Esophagus squamous epithelium (tissue), 5 donors: Measurements from ENCODE around the gene PLOD1. TPM values are rescaled to one million over a fixed set of nuclear protein-coding genes. Genes with fewer than 3 reads are reported as not detected.
A peak's percentile ranks its signal among the peaks of the same experiment; 100 is the strongest.

Experiments used
- DNase-seq: peaks from one replicate; lab custom pipeline; 2025; lab: John Stamatoyannopoulos, UW
- H3K27ac ChIP-seq, 4 donors: fragments of 200-600 bp; sonication (generic); one replicate each; pipeline ENCODE4 v1.5.1; 2016 to 2019; ENCODE audit warnings: mild to moderate bottlenecking in 1 of 4
- H3K27me3 ChIP-seq, 4 donors: fragments of 200-600 bp; sonication (generic); 1 replicate in 3 of 4; 2 replicates in 1 of 4; pipeline versions ENCODE4 v1.5.1 to v1.6.0; 2017 to 2021; ENCODE audit warnings: antibody characterized with exemption in 1 of 4
- H3K36me3 ChIP-seq, 3 donors: fragments of 200-600 bp; sonication (generic); one replicate each; pipeline ENCODE4 v1.5.1; 2016 to 2019
- H3K4me1 ChIP-seq, 3 donors: fragments of 200-600 bp; sonication (generic); one replicate each; pipeline ENCODE4 v1.5.1; 2017 to 2019
- H3K4me3 ChIP-seq, 4 donors: fragments of 200-600 bp; sonication (generic); 1 replicate in 3 of 4; 2 replicates in 1 of 4; pipeline ENCODE4 v1.5.1; 2016 to 2019; ENCODE audit warnings: mild to moderate bottlenecking in 2 of 4, moderate library complexity in 1 of 4
- H3K9me3 ChIP-seq, 3 donors: fragments of 200-600 bp; sonication (generic); one replicate each; pipeline ENCODE4 v1.5.1; 2016 to 2019
- POLR2A ChIP-seq, 4 donors: fragments of 450-650 bp; IDR thresholded peaks; one replicate each; pipeline ENCODE4 v1.6.1; 2017; ENCODE audit warnings: antibody characterized with exemption in 4 of 4, mild to moderate bottlenecking in 4 of 4, moderate library complexity in 3 of 4
- WGBS, 2 donors: methylation state at CpG; one replicate each; pipeline ENCODE4 v1.1.5; 2018; 5-methylcytosine and 5-hydroxymethylcytosine counted together
- intact Hi-C: fragments of 100-400 bp; cut with DNase I; formaldehyde crosslinking; loops from one replicate; pipeline ENCODE4 v1.15.0; 2022
- total RNA-seq, 4 donors: library from RNA; depleted of rRNA; stranded (reverse); fragments of >200 nt; gene quantifications; one replicate each; pipeline ENCODE4 v1.1.0, GENCODE V29; 2016
- TF ChIP-seq, protein P1 (sequence below), 6 experiments: fragments of 450-650 bp in 4 of 6; fragments of 200-600 bp in 2 of 6; sonication (generic) in 2 of 6; IDR thresholded peaks; one replicate each; pipeline ENCODE4 v1.5.1; 2016 to 2019; ENCODE audit warnings: antibody characterized with exemption in 6 of 6, mild to moderate bottlenecking in 4 of 6, moderate library complexity in 4 of 6
- donor health status: DM: yes; HTN: yes; CAD: no.

PLOD1 gene
- total RNA-seq, 4 donors from 2014 or later = 29.8 to 38.1 (median 34.3) TPM

DNA sequence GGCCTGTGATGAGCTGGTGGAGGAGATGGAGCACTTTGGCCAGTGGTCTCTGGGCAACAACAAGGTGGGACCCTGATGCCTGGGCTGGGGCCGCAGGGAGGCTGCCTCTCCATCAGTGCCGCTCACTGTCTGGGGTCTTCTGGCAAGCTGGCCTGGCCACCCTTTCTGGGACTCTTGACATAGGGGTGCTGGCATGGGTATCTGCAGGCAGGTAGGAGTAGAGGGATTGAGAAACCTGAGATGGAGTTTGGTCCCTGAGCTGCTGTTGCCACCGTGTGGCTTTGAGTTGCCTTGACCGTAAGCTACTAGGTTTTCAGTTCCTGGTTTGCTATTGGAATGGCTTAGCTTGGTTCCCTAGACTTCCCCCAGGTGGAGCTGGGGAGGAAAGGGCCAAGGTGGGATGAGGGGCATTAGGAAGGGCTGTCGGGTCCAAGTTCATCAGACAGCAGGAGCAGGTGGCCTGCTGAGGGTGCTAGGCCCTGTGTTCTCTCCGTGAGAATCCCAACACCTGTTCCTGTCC is 32.6 kb downstream of the PLOD1 start:
- Histone ChIP-seq H3K36me3 (peaks cover 14 to 59% (median 19%) of the 10 kb centered on the region in 3 donors), H3K9me3 (no peaks in the 10 kb centered on the region), H3K4me3 (no peak overlapping the region), H3K27ac (peak overlapping the region in 3 of 4 donors; percentile 69 to 86 (median 78)), H3K4me1 (peaks cover 0 to 52% (median 0%) of the 10 kb centered on the region in 3 donors), H3K27me3 (no peaks in the 10 kb centered on the region)
- 24 to 72% methylated on average over 3 to 4 of the region's 6 CpGs for WGBS, 2 donors
- TF ChIP-seq, protein P1, sequence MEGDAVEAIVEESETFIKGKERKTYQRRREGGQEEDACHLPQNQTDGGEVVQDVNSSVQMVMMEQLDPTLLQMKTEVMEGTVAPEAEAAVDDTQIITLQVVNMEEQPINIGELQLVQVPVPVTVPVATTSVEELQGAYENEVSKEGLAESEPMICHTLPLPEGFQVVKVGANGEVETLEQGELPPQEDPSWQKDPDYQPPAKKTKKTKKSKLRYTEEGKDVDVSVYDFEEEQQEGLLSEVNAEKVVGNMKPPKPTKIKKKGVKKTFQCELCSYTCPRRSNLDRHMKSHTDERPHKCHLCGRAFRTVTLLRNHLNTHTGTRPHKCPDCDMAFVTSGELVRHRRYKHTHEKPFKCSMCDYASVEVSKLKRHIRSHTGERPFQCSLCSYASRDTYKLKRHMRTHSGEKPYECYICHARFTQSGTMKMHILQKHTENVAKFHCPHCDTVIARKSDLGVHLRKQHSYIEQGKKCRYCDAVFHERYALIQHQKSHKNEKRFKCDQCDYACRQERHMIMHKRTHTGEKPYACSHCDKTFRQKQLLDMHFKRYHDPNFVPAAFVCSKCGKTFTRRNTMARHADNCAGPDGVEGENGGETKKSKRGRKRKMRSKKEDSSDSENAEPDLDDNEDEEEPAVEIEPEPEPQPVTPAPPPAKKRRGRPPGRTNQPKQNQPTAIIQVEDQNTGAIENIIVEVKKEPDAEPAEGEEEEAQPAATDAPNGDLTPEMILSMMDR (IDR thresholded peaks at IDR 0.05) = peak in 5 of 6 experiments; percentile 34 to 75 (median 53)
- no peak for TF ChIP-seq POLR2A (IDR thresholded peaks at IDR 0.05)
- intact Hi-C loops = loop anchor here (10.0 kb wide), 1 partner anchor 132 kb away; no protein-coding TSS in a partner anchor
- DNase-seq = no peak

DNA sequence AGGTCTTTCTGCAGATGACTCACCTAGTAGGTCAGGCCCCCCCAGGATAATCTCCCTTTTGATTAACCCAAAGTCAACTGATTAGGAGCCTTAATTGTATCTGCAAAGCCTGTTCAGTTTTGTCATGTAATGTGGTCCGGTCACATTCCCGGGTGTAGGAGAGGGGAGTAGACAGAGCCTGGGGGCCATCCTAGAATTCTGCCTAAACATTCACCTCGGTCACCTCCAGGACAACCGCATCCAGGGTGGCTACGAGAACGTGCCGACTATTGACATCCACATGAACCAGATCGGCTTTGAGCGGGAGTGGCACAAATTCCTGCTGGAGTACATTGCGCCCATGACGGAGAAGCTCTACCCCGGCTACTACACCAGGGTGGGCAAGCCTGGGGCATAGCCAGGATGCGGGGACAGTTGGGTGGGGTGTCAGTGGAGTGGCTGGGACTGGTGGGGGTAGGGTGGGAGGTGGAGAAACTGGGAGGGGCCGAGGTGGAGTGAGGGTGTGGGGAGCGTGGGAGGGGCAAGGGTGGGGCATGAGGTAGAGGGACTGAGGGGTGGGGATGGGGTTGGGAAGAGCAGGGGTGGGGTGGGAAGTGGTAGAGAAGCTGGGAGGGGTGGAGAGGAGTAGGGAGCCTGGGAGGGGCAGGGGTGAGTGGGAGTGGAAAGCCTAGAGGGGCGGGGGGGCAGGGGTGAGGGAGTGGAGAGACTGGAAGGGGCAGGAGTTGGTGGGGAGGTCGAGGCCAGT is 36.1 kb downstream of the PLOD1 start:
- H3K4me1 ChIP-seq = peaks cover 0 to 52% (median 0%) of the 10 kb centered on the region in 3 donors
- no peaks in the 10 kb centered on the region for H3K9me3 ChIP-seq
- no peak for TF ChIP-seq POLR2A (IDR thresholded peaks at IDR 0.05)
- TF ChIP-seq, protein P1 (IDR thresholded peaks at IDR 0.05) = no peak
- H3K27me3 ChIP-seq = no peaks in the 10 kb centered on the region
- peaks cover 0 to 59% (median 17%) of the 10 kb centered on the region in 3 donors for H3K36me3 ChIP-seq
- no peak for DNase-seq
- WGBS, 2 donors = 0 to 66% methylated on average over 1 to 4 of the region's 17 CpGs
- H3K27ac ChIP-seq = peak overlapping the region in 2 of 4 donors; percentile 36 to 59
- intact Hi-C loops = no loop called here
- no peak overlapping the region for H3K4me3 ChIP-seq

DNA sequence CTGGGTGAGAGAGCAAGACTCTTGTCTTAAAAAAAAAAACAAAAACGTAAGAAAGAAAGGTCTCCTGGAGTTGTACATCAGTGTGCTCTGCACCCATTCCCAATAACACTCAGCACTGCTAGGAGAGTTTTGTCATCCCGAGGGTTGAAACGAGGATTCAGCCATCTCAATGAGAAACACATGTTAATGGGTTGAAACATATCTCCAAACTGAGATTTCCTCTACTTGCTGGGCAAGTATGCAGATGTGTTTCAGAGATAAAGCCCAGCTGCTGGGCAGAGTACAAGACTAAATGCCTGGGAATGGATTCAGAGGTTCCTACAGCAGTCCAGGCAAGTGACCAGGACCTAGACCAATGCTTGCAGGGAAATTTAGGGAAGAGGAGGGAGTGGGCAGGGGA is 43.1 kb downstream of the PLOD1 start:
- Histone ChIP-seq H3K27ac (no peak overlapping the region), H3K27me3 (no peaks in the 10 kb centered on the region), H3K9me3 (no peaks in the 10 kb centered on the region), H3K4me3 (no peak overlapping the region), H3K36me3 (peaks cover 4 to 42% (median 12%) of the 10 kb centered on the region in 3 donors), H3K4me1 (peaks cover 22 to 45% (median 34%) of the 10 kb centered on the region in 3 donors)
- 70 to 81% methylated on average over 3 of the region's 3 CpGs for WGBS, 2 donors
- no peak for DNase-seq
- TF ChIP-seq, protein P1 (IDR thresholded peaks at IDR 0.05) = no peak
- TF ChIP-seq POLR2A (IDR thresholded peaks at IDR 0.05) = no peak
- intact Hi-C loops = no loop called here

DNA sequence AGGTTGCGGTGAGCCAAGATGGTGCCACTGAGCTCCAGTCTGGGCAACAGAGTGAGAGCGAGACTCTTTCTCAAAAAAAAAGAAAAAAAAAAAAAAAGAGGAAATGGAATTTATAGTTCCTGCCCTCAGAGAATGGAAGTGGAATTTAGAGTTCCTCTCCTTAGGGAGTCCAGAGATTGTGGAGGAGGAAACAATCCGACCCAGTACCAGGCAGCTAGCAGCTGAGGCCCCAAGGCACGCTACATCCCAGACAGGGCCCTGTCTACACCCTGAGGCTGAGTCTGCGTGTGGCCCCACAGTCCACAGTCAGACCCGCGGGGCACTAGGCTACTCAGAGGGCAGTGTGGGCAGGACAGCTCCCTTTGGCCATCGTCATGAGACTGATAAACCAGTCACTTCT is 43.8 kb downstream of the PLOD1 start:
- WGBS, 2 donors = 65 to 86% methylated on average over 7 to 8 of the region's 8 CpGs
- Histone ChIP-seq H3K9me3 (no peaks in the 10 kb centered on the region), H3K27me3 (no peaks in the 10 kb centered on the region), H3K4me3 (no peak overlapping the region), H3K27ac (peak overlapping the region in 3 of 4 donors; percentile 44 to 100 (median 99)), H3K36me3 (peaks cover 7 to 42% (median 15%) of the 10 kb centered on the region in 3 donors), H3K4me1 (peaks cover 22 to 52% (median 39%) of the 10 kb centered on the region in 3 donors)
- TF ChIP-seq POLR2A (IDR thresholded peaks at IDR 0.05) = no peak
- TF ChIP-seq, protein P1 (IDR thresholded peaks at IDR 0.05) = no peak
- intact Hi-C loops = no loop called here
- DNase-seq = no peak
